ENCODE data around the gene ARHGAP24. TPM values are rescaled to one million over a fixed set of nuclear protein-coding genes. Genes with fewer than 3 reads are reported as not detected.

ARHGAP24 gene
- total and polyA plus RNA-seq, 4 donors = 1.8 to 15.2 (median 3.3) TPM

DNA sequence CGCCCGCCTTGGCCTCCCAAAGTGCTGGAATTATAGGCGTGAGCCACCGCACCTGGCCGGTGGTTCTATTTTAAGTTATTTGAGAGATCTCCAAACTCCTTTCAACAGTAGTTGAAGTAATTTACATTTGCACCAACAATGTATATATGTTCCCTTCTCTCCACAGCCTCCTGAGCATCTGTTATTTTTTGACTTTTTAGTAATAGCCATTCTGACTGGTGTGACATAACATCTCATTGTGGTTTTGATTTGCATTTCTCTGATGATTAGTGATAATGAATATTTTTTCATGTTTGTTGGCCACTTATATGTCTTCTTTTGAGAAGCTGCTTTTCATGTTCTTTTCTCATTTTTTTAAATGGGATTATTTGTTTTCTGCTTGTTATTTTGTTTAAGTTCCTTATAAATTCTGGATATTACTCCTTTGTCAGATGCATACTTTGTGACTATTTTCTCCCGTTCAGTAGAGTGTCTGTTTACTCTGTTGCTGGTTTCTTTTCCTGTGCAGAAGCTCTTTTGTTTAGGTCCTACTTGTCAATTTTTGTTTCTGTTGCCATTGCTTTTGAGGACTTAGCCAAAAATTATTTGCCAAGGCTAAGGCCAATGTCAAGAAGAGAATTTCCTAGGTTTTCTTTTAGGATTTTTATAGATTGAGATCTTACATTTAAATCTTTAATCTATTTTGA lies 213.2 kb downstream of the ARHGAP24 start:
- Histone ChIP-seq H3K4me1 (ENCODE audit: control insufficient read depth in 4 of 4, insufficient read depth in 4 of 4, low read length in 3 of 4) (no peaks in the 10 kb centered on the region), H3K27ac (ENCODE audit: low read depth in 1 of 2, low read length in 2 of 2) (no peak overlapping the region), H3K27me3 (ENCODE audit: control insufficient read depth in 4 of 4, insufficient read depth in 4 of 4, low read length in 3 of 4) (peaks cover 0 to 3% (median 0%) of the 10 kb centered on the region in 4 donors), H3K9me3 (ENCODE audit: control insufficient read depth in 4 of 4, low read length in 3 of 4) (no peaks in the 10 kb centered on the region), H3K9ac (ENCODE audit: low read depth in 1 of 2, low read length in 2 of 2) (no peak overlapping the region), H3K4me3 (ENCODE audit: low read depth in 1 of 3, low read length in 3 of 3) (no peak overlapping the region), H3K36me3 (ENCODE audit: control insufficient read depth in 4 of 4, insufficient read depth in 3 of 4, low read depth in 1 of 4, low read length in 3 of 4) (no peaks in the 10 kb centered on the region)
- no peak for DNase-seq (ENCODE audit: low spot score)
- TF ChIP-seq JUND (IDR thresholded peaks at IDR 0.05) (no peak), RAD21 (IDR thresholded peaks at IDR 0.05) (no peak), FOXA2 (IDR thresholded peaks at IDR 0.05) (no peak), HNF4G (IDR thresholded peaks at IDR 0.05) (no peak), YY1 (IDR thresholded peaks at IDR 0.05) (no peak)
- TF ChIP-seq, protein P1, sequence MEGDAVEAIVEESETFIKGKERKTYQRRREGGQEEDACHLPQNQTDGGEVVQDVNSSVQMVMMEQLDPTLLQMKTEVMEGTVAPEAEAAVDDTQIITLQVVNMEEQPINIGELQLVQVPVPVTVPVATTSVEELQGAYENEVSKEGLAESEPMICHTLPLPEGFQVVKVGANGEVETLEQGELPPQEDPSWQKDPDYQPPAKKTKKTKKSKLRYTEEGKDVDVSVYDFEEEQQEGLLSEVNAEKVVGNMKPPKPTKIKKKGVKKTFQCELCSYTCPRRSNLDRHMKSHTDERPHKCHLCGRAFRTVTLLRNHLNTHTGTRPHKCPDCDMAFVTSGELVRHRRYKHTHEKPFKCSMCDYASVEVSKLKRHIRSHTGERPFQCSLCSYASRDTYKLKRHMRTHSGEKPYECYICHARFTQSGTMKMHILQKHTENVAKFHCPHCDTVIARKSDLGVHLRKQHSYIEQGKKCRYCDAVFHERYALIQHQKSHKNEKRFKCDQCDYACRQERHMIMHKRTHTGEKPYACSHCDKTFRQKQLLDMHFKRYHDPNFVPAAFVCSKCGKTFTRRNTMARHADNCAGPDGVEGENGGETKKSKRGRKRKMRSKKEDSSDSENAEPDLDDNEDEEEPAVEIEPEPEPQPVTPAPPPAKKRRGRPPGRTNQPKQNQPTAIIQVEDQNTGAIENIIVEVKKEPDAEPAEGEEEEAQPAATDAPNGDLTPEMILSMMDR (IDR thresholded peaks at IDR 0.05; ENCODE audit: low read depth, low read length, missing input control) = no peak
- 80% methylated on average over 6 of the region's 6 CpGs for WGBS

DNA sequence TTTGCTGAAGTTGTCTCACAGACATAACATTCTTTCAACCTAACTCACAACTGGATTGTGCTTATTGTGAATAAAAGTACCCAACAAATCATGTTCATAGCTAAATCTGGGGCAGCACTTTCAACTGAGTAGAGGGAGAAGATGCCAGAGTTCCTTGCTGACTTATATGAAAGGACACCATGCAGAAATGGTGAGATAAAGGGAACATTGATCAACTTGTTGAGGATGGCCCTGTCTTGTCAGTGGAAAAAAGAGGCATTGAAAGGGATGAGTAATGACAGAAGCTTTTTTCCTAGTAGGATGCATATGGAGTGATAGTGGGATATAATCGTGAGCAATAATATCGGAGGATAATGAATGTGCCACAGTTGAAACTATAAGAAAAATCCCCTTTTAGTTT lies 221.7 kb downstream of the ARHGAP24 start:
- no peak for DNase-seq (ENCODE audit: low spot score)
- Histone ChIP-seq H3K27me3 (ENCODE audit: control insufficient read depth in 4 of 4, insufficient read depth in 4 of 4, low read length in 3 of 4) (no peaks in the 10 kb centered on the region), H3K36me3 (ENCODE audit: control insufficient read depth in 4 of 4, insufficient read depth in 3 of 4, low read depth in 1 of 4, low read length in 3 of 4) (no peaks in the 10 kb centered on the region), H3K4me3 (ENCODE audit: low read depth in 1 of 3, low read length in 3 of 3) (no peak overlapping the region), H3K9ac (ENCODE audit: low read depth in 1 of 2, low read length in 2 of 2) (no peak overlapping the region), H3K9me3 (ENCODE audit: control insufficient read depth in 4 of 4, low read length in 3 of 4) (no peaks in the 10 kb centered on the region), H3K27ac (ENCODE audit: low read depth in 1 of 2, low read length in 2 of 2) (no peak overlapping the region), H3K4me1 (ENCODE audit: control insufficient read depth in 4 of 4, insufficient read depth in 4 of 4, low read length in 3 of 4) (no peaks in the 10 kb centered on the region)
- TF ChIP-seq FOXA2 (IDR thresholded peaks at IDR 0.05) (no peak), HNF4A (conservative IDR thresholded peaks at IDR 0.05) (no peak), YY1 (IDR thresholded peaks at IDR 0.05) (no peak)
- TF ChIP-seq, protein P2, sequence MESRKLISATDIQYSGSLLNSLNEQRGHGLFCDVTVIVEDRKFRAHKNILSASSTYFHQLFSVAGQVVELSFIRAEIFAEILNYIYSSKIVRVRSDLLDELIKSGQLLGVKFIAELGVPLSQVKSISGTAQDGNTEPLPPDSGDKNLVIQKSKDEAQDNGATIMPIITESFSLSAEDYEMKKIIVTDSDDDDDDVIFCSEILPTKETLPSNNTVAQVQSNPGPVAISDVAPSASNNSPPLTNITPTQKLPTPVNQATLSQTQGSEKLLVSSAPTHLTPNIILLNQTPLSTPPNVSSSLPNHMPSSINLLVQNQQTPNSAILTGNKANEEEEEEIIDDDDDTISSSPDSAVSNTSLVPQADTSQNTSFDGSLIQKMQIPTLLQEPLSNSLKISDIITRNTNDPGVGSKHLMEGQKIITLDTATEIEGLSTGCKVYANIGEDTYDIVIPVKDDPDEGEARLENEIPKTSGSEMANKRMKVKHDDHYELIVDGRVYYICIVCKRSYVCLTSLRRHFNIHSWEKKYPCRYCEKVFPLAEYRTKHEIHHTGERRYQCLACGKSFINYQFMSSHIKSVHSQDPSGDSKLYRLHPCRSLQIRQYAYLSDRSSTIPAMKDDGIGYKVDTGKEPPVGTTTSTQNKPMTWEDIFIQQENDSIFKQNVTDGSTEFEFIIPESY (IDR thresholded peaks at IDR 0.05) = no peak
- 95% methylated on average over 2 of the region's 2 CpGs for WGBS

DNA sequence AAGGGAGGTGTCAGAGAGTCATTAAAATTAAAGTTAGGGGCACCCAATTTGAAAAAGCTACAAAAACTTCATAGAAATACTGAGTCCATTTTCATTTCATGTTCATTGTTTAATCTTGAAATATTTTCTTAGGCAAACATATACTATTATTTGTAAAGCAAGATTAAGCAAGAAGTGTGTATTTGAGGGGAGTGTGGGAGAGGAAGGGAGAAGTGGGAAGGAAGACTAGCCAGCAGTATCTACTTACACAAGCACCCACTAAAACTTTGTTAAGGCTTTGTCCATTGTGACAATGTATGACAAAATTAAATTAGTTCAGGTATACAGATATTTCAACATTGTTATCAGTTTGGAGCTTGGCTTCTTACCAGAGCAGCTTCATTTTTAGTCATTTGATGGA lies 222.9 kb downstream of the ARHGAP24 start:
- H3K27ac ChIP-seq (ENCODE audit: low read depth in 1 of 2, low read length in 2 of 2) = no peak overlapping the region
- H3K9me3 ChIP-seq (ENCODE audit: control insufficient read depth in 4 of 4, low read length in 3 of 4) = no peaks in the 10 kb centered on the region
- TF ChIP-seq, protein P3, sequence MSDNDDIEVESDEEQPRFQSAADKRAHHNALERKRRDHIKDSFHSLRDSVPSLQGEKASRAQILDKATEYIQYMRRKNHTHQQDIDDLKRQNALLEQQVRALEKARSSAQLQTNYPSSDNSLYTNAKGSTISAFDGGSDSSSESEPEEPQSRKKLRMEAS (IDR thresholded peaks at IDR 0.05) = no peak
- TF ChIP-seq EGR1 (IDR thresholded peaks at IDR 0.05; ENCODE audit: low read depth in 2 of 2) (no peak), HNF4G (IDR thresholded peaks at IDR 0.05) (no peak)
- no peak overlapping the region for H3K4me3 ChIP-seq (ENCODE audit: low read depth in 1 of 3, low read length in 3 of 3)
- H3K4me1 ChIP-seq (ENCODE audit: control insufficient read depth in 4 of 4, insufficient read depth in 4 of 4, low read length in 3 of 4) = no peaks in the 10 kb centered on the region
- DNase-seq (ENCODE audit: low spot score) = no peak
- H3K9ac ChIP-seq (ENCODE audit: low read depth in 1 of 2, low read length in 2 of 2) = no peak overlapping the region
- H3K36me3 ChIP-seq (ENCODE audit: control insufficient read depth in 4 of 4, insufficient read depth in 3 of 4, low read depth in 1 of 4, low read length in 3 of 4) = no peaks in the 10 kb centered on the region
- no peaks in the 10 kb centered on the region for H3K27me3 ChIP-seq (ENCODE audit: control insufficient read depth in 4 of 4, insufficient read depth in 4 of 4, low read length in 3 of 4)

Data from liver (tissue), 9 donors.